ENCODE results near the gene MTARC2.
"Not testable (repeated sequence)": the region's sequence is repeated elsewhere in the genome, so short reads cannot be mapped to it uniquely, and the experiment has no call there.

Gene MTARC2

GRCh38 chr1:220748089-220748934, at the start of gene MTARC2:
Gene MTARC2, plus strand, starts transcription at chr1:220748322. Its CDS starts 210 bp downstream, at chr1:220748532.
- DNase-seq: peak; percentile 91

- DNase-seq: no peak
These were observed 49.5 kb upstream of the MTARC2 start for GRCh38 chr1:220698607-220699016.

GRCh38 chr1:220699044-220699443, 49.1 kb upstream of the MTARC2 start:
- DNase-seq: no peak

GRCh38 chr1:220700556-220701179, 47.5 kb upstream of the MTARC2 start:
- DNase-seq: peak; percentile 37

GRCh38 chr1:220701974-220702373, 46.1 kb upstream of the MTARC2 start:
- no peak for DNase-seq

GRCh38 chr1:220702733-220703270, 45.3 kb upstream of the MTARC2 start:
- no peak for DNase-seq

GRCh38 chr1:220703305-220703704, 44.8 kb upstream of the MTARC2 start:
- DNase-seq: no peak

- no peak for DNase-seq
These were observed 42.3 kb upstream of the MTARC2 start for GRCh38 chr1:220705782-220706181.

- no peak for DNase-seq
These were observed 41.6 kb upstream of the MTARC2 start for GRCh38 chr1:220706480-220706879.

GRCh38 chr1:220707160-220707559, 41.0 kb upstream of the MTARC2 start:
- no peak for DNase-seq

GRCh38 chr1:220708244-220708643, 39.9 kb upstream of the MTARC2 start:
- no peak for DNase-seq

- DNase-seq: no peak
These were observed 39.0 kb upstream of the MTARC2 start for GRCh38 chr1:220708936-220709801.

GRCh38 chr1:220710333-220710732, 37.8 kb upstream of the MTARC2 start:
- no peak for DNase-seq

- no peak for DNase-seq
These were observed 36.9 kb upstream of the MTARC2 start for GRCh38 chr1:220711056-220711809.

GRCh38 chr1:220715986-220716385, 32.1 kb upstream of the MTARC2 start:
- not testable (repeated sequence) for DNase-seq

- no peak for DNase-seq
These were observed 30.1 kb upstream of the MTARC2 start for GRCh38 chr1:220717800-220718640.

- DNase-seq: not testable (repeated sequence)
These were observed 26.9 kb upstream of the MTARC2 start for GRCh38 chr1:220721266-220721665.

- no peak for DNase-seq
These were observed 21.5 kb upstream of the MTARC2 start for GRCh38 chr1:220726634-220727033.

- DNase-seq: no peak
These were observed 20.6 kb upstream of the MTARC2 start for GRCh38 chr1:220727519-220727918.

GRCh38 chr1:220730486-220730885, 17.6 kb upstream of the MTARC2 start:
- DNase-seq: no peak

GRCh38 chr1:220732137-220732536, 16.0 kb upstream of the MTARC2 start:
- DNase-seq: no peak
